SK-N-SH (cell line): ENCODE results near the gene TNRC6B.

Experiments
- FOXM1 ChIP-seq: IDR thresholded peaks from 2 replicates; pipeline ENCODE4 v1.4.0; 2012; ENCODE audit warnings: low read depth, mild to moderate bottlenecking
- RXRA ChIP-seq: IDR thresholded peaks from 2 replicates; pipeline ENCODE4 v1.4.0; 2012; ENCODE audit warnings: low read depth, mild to moderate bottlenecking, borderline replicate concordance
- TF ChIP-seq, protein P1 (sequence below): fragments of 200-600 bp; sonication (generic); IDR thresholded peaks from 2 replicates; pipeline ENCODE4 v1.6.1; 2017; ENCODE audit warnings: antibody characterized with exemption, mild to moderate bottlenecking, moderate library complexity

GRCh38 chr22:40309631-40310030 lies 131.9 kb downstream of the TNRC6B start:
- TF ChIP-seq FOXM1 (no peak), RXRA (no peak)
- TF ChIP-seq, protein P1, sequence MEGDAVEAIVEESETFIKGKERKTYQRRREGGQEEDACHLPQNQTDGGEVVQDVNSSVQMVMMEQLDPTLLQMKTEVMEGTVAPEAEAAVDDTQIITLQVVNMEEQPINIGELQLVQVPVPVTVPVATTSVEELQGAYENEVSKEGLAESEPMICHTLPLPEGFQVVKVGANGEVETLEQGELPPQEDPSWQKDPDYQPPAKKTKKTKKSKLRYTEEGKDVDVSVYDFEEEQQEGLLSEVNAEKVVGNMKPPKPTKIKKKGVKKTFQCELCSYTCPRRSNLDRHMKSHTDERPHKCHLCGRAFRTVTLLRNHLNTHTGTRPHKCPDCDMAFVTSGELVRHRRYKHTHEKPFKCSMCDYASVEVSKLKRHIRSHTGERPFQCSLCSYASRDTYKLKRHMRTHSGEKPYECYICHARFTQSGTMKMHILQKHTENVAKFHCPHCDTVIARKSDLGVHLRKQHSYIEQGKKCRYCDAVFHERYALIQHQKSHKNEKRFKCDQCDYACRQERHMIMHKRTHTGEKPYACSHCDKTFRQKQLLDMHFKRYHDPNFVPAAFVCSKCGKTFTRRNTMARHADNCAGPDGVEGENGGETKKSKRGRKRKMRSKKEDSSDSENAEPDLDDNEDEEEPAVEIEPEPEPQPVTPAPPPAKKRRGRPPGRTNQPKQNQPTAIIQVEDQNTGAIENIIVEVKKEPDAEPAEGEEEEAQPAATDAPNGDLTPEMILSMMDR = no peak
